Testis (tissue), 2 donors: ENCODE results near the gene L2HGDH.

Source experiments
- CTCF ChIP-seq, 3 experiments: fragments of 450-650 bp in 2 of 3; fragments of 200-600 bp in 1 of 3; sonication (generic) in 1 of 3; IDR thresholded peaks; one replicate each; pipeline ENCODE4 v1.5.1; 2016 to 2019; ENCODE audit warnings: antibody characterized with exemption in 3 of 3, mild to moderate bottlenecking in 2 of 3, moderate library complexity in 1 of 3
- POLR2A ChIP-seq: fragments of 450-650 bp; IDR thresholded peaks from one replicate; pipeline ENCODE4 v1.6.1; 2017; ENCODE audit warnings: antibody characterized with exemption, mild to moderate bottlenecking, moderate library complexity

- TF ChIP-seq CTCF (IDR thresholded peaks at IDR 0.05), result no peak
- no peak for TF ChIP-seq POLR2A
These were observed 64.8 kb downstream of the L2HGDH start for GRCh38 chr14:50247245-50247644.
